ENCODE measurements around the gene NBPF1.

GRCh38 chr1:16621300-16621658 is 7.9 kb upstream of the NBPF1 start:
- TF ChIP-seq CTCF (conservative IDR thresholded peaks at IDR 0.05) (0 out of 2 replicates have a peak, but pooled peaks have one; percentile 11), EZH2 (IDR thresholded peaks at IDR 0.05; ENCODE audit: low read depth) (no peak)

Data from PC-9 (cell line).